ENCODE data around the gene C3orf80.

GRCh38 chr3:160245261-160245800, 20.1 kb downstream of the C3orf80 start:
- TF ChIP-seq CTCF (conservative IDR thresholded peaks at IDR 0.05; ENCODE audit: low read depth, low read length) (no peak), EZH2 (IDR thresholded peaks at IDR 0.05; ENCODE audit: low read length, unreplicated experiment) (no peak), EZH2phosphoT487 (IDR thresholded peaks at IDR 0.05; ENCODE audit: borderline replicate concordance, low read length) (no peak)
